Smooth muscle cell of the pulmonary artery (primary cell): Measurements from ENCODE around the gene INAFM1. TPM values are rescaled to one million over a fixed set of nuclear protein-coding genes. Genes with fewer than 3 reads are reported as not detected.

Experiments used
- total RNA-seq: library from RNA; depleted of rRNA; stranded (reverse); fragments of >200 nt; gene quantifications from 2 replicates; pipeline ENCODE4 v1.2.3, GENCODE V29; 2014

INAFM1 gene
- total RNA-seq: 3.0 and 3.9 TPM in 2 replicates

GRCh38 chr19:47274071-47274890 lies at the start of gene INAFM1:
TSS of gene INAFM1 (plus strand) at chr19:47274885. CDS start at chr19:47274920, 35 bp downstream.

GRCh38 chr19:47230921-47231214 lies 43.8 kb upstream of the INAFM1 start, which contains the start of gene BBC3:
TSS of gene BBC3 (minus strand) at chr19:47231199. CDS start at chr19:47228431, 2,768 bp downstream.

DNA sequence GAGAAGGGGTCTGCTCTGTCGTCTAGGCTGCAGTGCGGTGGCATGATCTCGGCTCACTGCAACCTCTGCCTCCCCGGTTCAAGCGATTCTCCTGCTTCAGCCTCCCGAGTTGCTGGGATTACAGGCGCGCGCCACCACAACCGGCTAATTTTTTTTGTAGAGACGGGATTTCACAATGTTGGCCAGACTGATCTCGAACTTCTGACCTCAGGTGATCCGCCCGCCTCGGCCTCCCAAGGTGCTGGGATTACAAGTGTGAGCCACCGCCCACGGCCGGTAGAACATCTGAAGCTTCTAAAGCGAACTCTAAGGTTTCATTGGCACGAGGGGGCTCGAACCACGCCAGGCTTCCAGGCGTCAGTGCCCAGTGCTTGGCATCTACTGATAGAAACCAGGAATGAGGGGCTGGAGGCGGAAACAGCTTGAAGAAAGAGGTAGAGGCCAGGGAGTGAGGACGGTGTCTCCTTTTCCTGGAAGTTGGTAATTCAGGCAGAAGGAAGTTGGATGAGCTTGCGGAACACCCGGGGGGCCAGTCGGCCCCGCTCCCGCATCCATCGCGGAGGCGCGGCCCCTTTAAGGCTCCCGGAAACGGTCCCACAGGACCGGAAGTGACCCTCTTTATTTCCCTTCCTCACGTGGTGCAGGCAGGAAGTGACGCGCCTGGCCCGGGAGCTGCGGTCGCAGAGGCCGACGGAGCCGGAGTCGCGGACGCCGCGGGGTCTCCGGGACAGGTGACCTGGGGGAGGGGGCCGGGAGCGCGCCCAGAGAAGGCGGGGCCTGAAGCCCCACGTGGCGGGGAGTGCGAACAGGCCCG lies 18.6 kb upstream of the INAFM1 start, which contains the start of gene CCDC9:
TSS of gene CCDC9 (plus strand) at position 647 of the 814 bp plus-strand sequence. CDS start 1,876 bp downstream, outside the sequence.

GRCh38 chr19:47309608-47310007 lies 34.9 kb downstream of the INAFM1 start, which contains the start of gene C5AR1:
TSS of gene C5AR1 (plus strand) at chr19:47309861. CDS start at chr19:47309896, 35 bp downstream.

Other genes starting within 250 kb of the INAFM1 start
- gene TMEM160, start 226.3 kb upstream of the INAFM1 start, total RNA-seq: 9.0 and 9.3 TPM in 2 replicates
- gene ZC3H4, start 161.1 kb upstream of the INAFM1 start, total RNA-seq: 10.4 and 13.3 TPM in 2 replicates
- 82.1 and 93.9 TPM in 2 replicates for gene SAE1, start 144.1 kb upstream of the INAFM1 start, total RNA-seq
- 10.5 and 14.8 TPM in 2 replicates for gene BBC3, start 43.7 kb upstream of the INAFM1 start, total RNA-seq
- 8.3 and 9.3 TPM in 2 replicates for gene CCDC9, start 18.4 kb upstream of the INAFM1 start, total RNA-seq
- 0.39 and 0.73 TPM in 2 replicates for gene C5AR1, start 35.0 kb downstream of the INAFM1 start, total RNA-seq
- 0.07 and 0.17 TPM in 2 replicates for gene C5AR2, start 57.3 kb downstream of the INAFM1 start, total RNA-seq
- 8.4 and 16.8 TPM in 2 replicates for gene DHX34, start 74.4 kb downstream of the INAFM1 start, total RNA-seq
- 29.7 and 50.3 TPM in 2 replicates for gene MEIS3, start 144.6 kb downstream of the INAFM1 start, total RNA-seq
- 0.20 and 0.36 TPM in 2 replicates for gene SLC8A2, start 197.0 kb downstream of the INAFM1 start, total RNA-seq
- gene KPTN, start 209.3 kb downstream of the INAFM1 start, total RNA-seq: 5.7 and 6.2 TPM in 2 replicates
- gene NAPA, start 240.2 kb downstream of the INAFM1 start, total RNA-seq: 77.9 and 86.4 TPM in 2 replicates